ENCODE measurements around the gene GASK1A.

Gene GASK1A

DNA sequence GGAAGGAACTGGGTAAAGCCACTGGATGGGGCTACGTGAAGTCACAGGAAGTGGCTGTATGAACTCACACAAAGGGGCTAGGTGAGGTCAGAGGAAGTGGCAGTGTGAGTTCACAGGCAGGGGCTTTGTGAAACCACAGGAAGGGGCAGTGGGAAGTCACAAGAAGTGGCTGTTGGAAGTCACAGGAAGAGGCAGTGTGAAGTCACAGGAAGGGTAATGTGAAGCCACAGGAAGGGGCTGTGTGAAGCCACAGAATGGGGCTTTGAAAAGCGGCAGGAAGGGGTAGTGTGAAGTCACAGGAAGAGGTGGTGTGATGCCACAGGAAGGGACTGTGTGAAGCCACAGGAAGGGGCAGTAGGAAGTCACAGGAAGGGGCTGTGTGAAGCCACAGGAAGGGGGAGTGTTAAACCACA, 34.6 kb downstream of the GASK1A start:
- no peak for ATAC-seq
- no peak for TF ChIP-seq CSDC2 (CRISPR knock-in tag; IDR thresholded peaks at IDR 0.05)
- TF ChIP-seq ISL1 (CRISPR knock-in tag; IDR thresholded peaks at IDR 0.05) = no peak
- no peak for TF ChIP-seq ZNF70 (CRISPR knock-in tag; IDR thresholded peaks at IDR 0.05)
- TF ChIP-seq ZNF8 (CRISPR knock-in tag; IDR thresholded peaks at IDR 0.05) = no peak
- no peak for TF ChIP-seq PPARA (CRISPR knock-in tag; IDR thresholded peaks at IDR 0.05; ENCODE audit: borderline replicate concordance)
- TF ChIP-seq ZFP3 (CRISPR knock-in tag; IDR thresholded peaks at IDR 0.05) = no peak
- no peak for TF ChIP-seq ESRRG (CRISPR knock-in tag; IDR thresholded peaks at IDR 0.05)
- TF ChIP-seq, protein P1, sequence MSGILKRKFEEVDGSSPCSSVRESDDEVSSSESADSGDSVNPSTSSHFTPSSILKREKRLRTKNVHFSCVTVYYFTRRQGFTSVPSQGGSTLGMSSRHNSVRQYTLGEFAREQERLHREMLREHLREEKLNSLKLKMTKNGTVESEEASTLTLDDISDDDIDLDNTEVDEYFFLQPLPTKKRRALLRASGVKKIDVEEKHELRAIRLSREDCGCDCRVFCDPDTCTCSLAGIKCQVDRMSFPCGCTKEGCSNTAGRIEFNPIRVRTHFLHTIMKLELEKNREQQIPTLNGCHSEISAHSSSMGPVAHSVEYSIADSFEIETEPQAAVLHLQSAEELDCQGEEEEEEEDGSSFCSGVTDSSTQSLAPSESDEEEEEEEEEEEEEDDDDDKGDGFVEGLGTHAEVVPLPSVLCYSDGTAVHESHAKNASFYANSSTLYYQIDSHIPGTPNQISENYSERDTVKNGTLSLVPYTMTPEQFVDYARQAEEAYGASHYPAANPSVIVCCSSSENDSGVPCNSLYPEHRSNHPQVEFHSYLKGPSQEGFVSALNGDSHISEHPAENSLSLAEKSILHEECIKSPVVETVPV (CRISPR knock-in tag; IDR thresholded peaks at IDR 0.05) = no peak
- TF ChIP-seq TOX (CRISPR knock-in tag; IDR thresholded peaks at IDR 0.05; ENCODE audit: borderline replicate concordance) = no peak
- TF ChIP-seq TSHZ2 (CRISPR knock-in tag; IDR thresholded peaks at IDR 0.05) = no peak
- TF ChIP-seq TCF4 (CRISPR knock-in tag; IDR thresholded peaks at IDR 0.05; ENCODE audit: borderline replicate concordance) = no peak
- TF ChIP-seq OSR1 (CRISPR knock-in tag; IDR thresholded peaks at IDR 0.05) = no peak

- TF ChIP-seq ESRRG (CRISPR knock-in tag; IDR thresholded peaks at IDR 0.05) (no peak), ARNTL (CRISPR knock-in tag; IDR thresholded peaks at IDR 0.05; ENCODE audit: borderline replicate concordance, low read depth) (no peak), TSHZ2 (CRISPR knock-in tag; IDR thresholded peaks at IDR 0.05) (no peak), ZFP30 (CRISPR knock-in tag; IDR thresholded peaks at IDR 0.05) (no peak), SNAI2 (CRISPR knock-in tag; IDR thresholded peaks at IDR 0.05) (no peak), ZC3H10 (CRISPR knock-in tag; IDR thresholded peaks at IDR 0.05) (no peak), ZNF8 (CRISPR knock-in tag; IDR thresholded peaks at IDR 0.05) (no peak), CSDC2 (CRISPR knock-in tag; IDR thresholded peaks at IDR 0.05) (no peak), POU6F1 (CRISPR knock-in tag; IDR thresholded peaks at IDR 0.05; ENCODE audit: borderline replicate concordance, low read depth) (no peak), TOX (CRISPR knock-in tag; IDR thresholded peaks at IDR 0.05; ENCODE audit: borderline replicate concordance) (no peak), TCF4 (CRISPR knock-in tag; IDR thresholded peaks at IDR 0.05; ENCODE audit: borderline replicate concordance) (no peak)
- TF ChIP-seq, protein P2, sequence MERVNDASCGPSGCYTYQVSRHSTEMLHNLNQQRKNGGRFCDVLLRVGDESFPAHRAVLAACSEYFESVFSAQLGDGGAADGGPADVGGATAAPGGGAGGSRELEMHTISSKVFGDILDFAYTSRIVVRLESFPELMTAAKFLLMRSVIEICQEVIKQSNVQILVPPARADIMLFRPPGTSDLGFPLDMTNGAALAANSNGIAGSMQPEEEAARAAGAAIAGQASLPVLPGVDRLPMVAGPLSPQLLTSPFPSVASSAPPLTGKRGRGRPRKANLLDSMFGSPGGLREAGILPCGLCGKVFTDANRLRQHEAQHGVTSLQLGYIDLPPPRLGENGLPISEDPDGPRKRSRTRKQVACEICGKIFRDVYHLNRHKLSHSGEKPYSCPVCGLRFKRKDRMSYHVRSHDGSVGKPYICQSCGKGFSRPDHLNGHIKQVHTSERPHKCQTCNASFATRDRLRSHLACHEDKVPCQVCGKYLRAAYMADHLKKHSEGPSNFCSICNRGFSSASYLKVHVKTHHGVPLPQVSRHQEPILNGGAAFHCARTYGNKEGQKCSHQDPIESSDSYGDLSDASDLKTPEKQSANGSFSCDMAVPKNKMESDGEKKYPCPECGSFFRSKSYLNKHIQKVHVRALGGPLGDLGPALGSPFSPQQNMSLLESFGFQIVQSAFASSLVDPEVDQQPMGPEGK (CRISPR knock-in tag; IDR thresholded peaks at IDR 0.05; ENCODE audit: borderline replicate concordance) = no peak
- TF ChIP-seq, protein P1 (CRISPR knock-in tag; IDR thresholded peaks at IDR 0.05) = no peak
- no peak for ATAC-seq
These were observed 35.1 kb downstream of the GASK1A start for GRCh38 chr3:43014241-43014640.

Measured in SK-N-SH treated with all-trans-retinoic acid at 6 μM for 48 hours (cell line).